GM18907 (cell line): ENCODE data around the gene LYRM1.
"Not testable (repeated sequence)": the region's sequence is repeated elsewhere in the genome, so short reads cannot be mapped to it uniquely, and the experiment has no call there.

Experiments used
- ATAC-seq: cut with Tn5 transposase; IDR thresholded peaks from one replicate; pipeline ENCODE4 v1.9.1; 2021; ENCODE audit warnings: mild to moderate bottlenecking, moderate library complexity; ENCODE audit not compliant: unreplicated experiment

Gene LYRM1

DNA sequence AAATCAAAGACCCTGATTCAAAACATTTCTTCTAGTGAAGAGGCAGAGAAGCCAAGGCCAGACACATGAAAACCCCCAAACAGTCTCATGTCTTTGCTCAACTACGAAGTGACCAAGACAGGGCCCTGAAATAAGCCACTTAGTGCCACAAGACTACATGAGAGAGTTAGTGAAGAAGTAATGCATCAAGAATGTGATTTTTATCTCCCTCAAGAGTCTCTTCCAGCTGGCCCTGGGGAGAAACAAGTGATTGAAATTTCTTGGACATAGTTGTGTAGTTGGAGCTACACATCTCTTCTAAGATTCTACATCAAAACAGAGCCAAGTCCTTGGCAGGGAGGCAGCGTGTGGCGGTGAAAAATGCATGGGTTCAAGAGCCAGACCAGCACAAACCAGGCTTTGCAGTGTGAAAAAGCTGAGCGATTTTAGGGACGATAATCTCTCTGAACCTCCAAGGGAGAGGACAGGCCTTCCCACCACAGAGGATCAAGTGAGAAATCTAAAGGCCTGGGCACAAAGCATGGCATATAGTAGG is 30.6 kb downstream of the LYRM1 start:
- no peak for ATAC-seq

DNA sequence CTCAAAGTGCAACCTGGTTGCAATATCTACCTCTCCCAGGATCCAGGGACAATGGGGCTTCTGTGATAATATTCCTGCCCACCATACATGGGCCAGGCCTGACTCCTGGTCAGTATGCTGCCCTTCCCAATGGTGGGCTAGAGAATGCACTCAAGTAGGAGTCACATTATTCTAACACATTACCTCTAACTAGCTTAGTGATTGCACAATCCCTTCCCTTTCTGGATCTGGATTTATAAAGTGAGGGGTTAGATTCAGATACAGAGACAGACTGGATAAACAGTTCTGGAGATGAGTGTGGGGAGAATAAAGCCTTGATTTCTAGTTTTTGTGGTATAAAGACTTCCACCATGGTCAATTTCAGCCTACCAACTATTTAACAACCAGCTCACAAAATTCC is 33.0 kb downstream of the LYRM1 start:
- ATAC-seq = no peak

DNA sequence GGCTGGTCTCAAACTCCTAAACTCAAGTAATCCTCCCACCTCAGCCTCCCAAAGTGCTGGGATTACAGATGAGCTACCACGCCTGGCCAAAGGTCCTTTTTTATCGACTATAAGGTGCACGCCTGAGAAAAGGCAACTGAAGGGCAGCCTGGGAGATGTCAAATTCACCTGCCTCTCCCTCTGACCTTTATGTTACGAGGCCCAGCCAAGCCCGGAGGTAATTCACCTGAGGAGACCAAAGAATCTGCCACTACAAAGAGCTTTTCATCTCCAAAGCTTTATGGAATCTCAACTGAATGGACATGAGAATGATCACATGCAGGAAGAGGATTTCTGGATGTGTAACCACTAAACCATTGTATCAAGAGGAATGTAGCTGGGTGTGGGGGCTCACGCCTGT is 37.2 kb downstream of the LYRM1 start:
- ATAC-seq = no peak

DNA sequence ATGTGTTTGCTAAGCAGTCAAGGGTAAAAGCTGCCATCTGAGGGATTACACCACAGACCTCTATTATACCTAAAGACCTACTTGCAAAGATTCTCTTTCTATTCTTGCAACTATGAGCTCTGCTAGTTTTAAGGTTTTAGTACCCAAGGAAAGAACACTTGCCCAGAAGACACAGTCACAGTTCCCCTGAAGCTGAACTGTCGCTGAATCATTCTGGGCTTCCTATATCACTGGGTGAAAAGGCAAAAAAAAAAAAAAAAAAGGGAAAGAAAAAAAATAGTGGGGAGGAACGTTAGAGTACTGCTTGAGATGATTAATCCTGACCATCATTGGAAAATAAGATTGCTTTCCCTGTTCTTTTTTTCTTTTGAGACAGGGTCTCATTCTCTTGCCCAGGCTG is 37.9 kb downstream of the LYRM1 start:
- no peak for ATAC-seq

DNA sequence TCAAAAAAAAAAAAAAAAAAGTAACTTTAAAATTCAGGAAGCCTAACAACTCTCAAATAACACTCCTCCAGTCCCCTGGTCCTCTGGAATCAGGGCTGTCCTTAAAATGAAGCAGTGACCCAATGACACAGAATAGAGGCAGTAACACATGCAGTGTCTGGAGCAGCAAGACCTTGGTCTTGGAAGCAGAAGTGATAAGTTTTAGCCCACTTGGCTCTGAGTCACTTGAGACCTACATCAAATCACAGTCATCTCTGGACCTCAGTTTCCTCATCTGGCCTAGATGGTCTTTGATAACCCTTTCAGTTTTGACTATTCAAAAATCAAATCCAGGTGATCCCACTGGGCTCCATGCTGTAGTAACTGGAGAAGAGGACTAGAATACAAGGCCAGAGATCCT is 39.0 kb downstream of the LYRM1 start:
- ATAC-seq = no peak

DNA sequence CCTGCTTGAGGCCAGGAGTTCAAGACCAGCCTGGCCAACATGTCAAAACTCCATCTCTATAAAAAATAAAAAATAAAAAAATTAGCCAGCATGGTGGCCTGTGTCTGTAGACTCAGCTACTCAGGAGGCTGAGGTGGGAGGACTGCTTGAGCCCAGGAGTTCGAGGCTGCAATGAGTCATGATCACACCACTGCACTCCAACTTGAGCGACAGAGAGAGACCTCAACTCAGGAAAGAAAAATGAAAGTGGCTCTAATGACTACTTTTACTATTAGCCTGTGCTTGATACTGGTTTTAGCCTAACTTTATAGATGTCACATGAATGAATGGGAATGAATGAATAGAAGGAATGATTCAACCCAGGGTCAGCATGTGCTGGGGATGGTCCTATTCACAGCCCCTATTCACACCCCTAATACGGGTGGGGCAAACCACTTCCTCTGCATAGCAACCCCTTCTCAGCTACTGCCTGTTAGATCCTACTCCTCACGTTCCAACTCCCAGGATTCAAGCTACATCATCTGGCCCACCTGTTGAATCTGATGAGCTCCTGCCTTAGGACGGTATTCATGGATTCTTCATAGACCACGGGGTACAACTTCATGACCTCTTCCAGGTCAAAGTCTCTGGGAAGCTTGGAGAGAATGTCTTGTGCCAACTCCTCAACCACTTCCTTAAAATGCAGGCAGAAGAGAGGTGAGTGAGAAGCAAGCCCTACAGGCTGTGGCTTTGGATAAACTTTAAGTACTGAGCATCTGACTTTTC is 40.5 kb downstream of the LYRM1 start:
- no peak for ATAC-seq

DNA sequence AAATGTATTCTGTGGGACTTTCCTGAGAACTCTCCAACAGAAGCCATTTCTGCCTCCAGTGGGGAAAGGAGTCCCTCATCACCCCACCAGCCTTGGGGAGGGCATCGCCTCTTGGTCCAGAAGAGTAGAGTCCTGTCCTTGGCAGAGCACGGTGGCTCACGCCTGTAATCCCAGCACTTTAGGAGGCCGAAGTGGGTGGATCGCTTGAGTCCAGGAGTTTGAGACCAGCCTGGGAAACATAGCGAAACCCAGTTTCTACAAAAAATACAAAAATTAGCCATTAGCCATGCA is 41.0 kb downstream of the LYRM1 start:
- no peak for ATAC-seq

DNA sequence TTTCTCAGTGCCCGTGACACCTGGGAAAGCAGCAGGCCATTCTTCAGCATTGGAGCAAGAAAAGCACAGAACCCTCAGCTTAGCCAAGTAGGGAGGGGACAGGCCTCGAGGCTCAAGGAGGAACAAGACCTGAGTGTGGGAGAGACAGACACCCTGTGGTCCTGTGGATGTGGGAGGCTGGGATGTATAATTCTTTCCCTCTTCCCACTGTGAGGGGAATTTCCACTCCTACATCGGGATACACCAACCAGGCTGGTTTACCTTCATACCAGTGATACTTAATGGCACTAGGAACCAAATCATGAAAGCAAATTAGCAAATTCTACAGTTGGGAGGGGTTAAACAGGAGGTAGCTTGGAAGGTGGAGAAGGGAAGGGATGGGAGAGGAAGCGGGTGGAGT is 41.7 kb downstream of the LYRM1 start:
- ATAC-seq = no peak

DNA sequence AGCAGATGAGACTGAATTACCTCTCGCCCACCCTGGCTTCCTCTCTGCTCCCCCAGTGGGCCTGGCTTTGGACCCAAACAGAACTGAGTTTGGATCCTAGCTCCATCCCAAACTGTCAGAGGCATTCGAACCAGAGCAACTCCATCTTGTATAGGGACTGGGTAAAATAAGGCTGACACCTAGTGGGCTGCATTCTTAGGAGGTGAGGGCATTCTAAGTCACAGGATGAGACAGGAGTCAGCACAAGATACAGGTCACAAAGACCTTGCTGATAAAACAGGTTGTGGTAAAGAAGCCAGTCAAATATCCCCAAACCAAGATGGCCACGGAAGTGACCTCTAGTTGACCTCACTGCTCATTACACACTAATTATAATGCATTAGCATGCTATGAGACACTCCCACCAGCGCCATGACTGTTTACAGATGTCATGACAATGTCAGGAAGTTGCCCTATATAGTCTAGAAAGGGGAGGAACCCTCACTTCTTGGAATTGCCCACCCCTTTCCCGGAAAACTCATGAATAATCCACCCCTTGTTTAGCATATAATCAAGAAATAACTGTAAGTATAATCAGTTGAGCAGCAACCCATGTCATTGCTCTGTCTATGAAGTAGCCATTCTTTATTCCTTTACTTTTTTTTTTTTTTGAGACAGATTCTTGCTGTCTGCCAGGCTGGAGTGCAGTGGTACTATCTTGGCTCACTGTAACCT is 44.4 kb downstream of the LYRM1 start:
- ATAC-seq = no peak

DNA sequence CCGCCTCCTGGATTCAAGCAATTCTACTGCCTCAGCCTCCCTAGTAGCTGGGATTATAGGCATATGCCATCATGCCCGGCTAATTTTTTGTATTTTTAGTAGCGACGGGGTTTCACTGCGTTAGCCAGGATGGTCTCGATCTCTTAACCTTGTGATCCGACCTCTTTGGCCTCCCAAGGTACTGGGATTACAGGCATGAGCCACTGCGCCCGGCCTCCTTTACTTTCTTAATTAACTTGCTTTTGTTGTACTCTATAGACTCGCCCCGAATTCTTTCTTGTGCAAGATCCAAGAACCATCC is 45.0 kb downstream of the LYRM1 start:
- not testable (repeated sequence) for ATAC-seq

DNA sequence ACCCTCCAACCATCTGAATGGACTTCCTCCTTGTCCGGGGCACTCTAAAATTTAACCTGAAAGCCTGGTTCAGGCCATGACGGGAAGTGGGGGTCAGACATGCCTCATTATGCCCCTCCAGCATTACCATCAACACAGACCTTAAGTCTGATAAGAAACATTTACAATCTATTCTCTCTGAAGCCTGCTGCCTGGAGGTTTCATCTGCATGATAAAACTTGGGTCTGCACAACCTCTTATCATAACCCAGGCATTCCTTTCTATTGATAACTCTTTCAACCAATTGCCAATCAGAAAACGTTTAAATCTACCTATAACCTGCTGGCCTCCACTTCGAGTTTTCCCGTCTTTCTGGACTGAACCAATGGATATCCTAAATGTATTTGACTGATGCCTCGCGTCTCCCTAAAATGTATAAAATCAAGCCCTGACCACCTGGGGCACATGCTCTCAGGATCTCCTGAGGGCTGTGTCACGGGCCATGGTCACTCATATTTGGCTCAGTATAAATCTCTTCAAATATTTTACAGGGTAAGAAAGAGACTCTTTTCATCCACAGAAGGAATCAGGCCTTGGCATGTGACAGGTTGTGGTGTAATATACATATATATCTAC is 45.6 kb downstream of the LYRM1 start:
- ATAC-seq = no peak

DNA sequence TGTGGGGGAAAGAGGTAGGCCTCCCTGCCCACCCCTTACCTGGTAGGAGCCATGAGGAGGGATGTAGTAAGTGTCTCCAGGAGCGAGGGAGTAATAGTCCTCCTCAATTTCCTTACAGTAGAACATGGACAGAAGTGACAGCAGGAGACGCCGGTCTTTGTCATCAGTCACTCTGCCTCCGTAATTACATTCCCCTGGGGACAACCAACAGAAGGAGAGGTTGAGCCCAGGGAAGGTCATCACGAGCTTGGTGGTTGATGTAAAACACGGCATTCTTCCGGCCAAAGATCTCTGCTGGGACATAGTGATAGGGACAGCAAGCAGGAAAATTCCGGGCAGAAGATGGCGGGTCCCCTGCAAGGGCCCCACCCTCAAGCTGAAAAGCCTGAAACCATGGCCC is 47.9 kb downstream of the LYRM1 start:
- no peak for ATAC-seq

DNA sequence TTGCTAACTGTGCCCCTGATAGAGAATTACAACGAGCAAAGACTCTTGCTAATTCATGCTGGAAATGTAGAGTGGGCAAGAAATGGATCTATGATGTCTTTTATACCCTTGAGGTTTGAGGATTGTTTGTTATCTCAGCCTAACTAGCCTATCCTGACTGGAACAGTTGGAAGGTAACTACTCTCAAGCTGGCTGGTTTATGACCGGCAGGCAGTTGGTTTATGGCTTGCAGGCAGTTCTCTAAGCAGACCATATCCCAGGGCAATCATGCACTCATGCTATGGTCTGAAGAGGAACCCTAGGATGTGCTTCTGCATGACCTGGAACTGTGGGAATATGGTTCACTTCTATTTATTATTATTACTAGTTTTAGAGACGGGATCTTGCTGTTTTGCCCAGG is 49.1 kb downstream of the LYRM1 start:
- no peak for ATAC-seq

DNA sequence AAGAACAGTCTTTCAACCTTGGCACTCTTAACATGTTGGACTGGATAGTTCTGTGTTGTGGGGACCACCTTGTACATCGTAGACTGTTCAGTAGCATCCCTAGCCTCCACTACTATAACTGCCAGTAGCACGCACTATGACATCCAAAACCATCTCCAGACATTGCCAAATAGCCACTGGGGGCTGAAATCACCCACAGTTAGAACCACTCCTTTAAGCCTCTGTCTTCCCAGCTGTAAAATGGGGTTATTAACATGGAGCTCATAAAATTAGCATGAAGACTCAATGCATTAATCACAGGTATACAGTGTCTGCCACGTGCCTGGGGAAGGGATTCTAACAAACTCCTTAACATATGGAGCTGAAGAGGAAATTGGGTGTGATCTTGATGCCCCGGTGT is 49.7 kb downstream of the LYRM1 start:
- no peak for ATAC-seq

DNA sequence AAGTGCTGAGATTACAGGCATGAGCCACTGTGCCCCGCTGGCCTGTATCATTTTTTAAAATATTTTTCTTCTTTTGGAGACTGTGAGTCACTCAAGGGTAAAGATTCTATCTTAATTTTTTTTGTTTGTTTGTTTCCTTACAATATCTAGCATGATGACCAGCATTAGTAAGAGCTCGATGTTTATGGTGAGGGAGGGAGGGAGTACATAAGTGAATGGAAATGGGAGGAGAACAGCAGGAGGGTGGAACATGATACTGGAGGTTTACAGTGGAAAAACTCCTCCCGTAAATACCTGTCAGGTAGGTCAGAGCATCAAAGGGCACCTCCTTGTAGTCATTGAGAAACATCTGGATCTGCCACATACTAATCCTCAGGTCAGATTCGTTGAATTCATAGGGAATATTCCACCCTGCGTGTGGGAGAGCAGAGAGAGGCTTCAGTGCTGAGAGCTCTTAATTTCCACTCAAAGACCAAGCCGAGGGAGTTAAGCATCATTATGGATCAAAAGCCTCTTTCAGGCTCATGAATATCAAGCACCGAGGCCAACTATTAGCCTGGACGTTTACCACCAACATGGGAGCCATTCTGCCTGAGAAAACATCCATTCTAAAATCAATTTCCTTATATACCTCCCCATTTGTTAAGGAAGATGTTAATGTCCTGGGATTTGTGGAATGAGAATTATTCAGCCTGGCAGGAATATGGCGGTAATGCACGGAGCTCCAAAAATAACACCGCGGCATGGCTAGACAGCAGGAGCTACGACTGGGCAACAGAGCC is 51.8 kb downstream of the LYRM1 start:
- ATAC-seq = no peak

DNA sequence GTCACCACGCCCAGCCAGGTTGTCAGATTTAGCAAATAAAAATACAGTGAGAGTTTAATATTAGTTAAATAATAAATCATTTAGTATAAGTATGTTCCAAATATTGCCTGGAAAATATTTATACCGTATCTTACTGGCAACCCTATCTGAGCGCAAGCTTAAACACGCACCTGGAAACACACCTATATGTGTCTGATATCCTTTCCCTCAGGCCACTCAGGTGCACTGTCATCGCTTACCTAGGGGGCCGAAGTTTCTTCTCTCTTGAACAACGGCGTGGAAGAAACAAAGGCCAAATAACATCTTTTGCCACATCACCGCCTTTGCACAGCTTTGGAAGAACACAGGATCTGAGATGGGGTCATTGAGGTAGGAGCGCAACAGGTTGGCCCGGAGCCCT is 54.0 kb downstream of the LYRM1 start:
- no peak for ATAC-seq

DNA sequence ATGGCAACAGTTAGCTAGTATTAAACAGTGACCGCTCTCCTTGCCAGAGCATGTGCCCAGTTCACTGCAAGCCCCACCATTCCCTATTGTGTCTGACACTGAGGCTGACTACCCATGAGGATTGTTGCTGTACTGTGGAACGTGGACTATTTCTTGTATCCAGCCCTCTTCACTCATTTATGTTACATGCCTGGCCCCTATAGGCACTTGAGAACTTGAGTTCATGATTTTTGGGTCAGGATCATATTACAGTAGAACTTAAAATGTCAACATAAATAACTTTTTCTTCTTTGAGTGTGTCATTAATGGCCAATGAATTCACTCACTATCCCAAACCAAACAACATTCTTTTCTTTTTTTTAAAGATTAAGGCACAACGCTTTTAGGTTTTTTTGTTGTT is 55.7 kb downstream of the LYRM1 start:
- no peak for ATAC-seq

DNA sequence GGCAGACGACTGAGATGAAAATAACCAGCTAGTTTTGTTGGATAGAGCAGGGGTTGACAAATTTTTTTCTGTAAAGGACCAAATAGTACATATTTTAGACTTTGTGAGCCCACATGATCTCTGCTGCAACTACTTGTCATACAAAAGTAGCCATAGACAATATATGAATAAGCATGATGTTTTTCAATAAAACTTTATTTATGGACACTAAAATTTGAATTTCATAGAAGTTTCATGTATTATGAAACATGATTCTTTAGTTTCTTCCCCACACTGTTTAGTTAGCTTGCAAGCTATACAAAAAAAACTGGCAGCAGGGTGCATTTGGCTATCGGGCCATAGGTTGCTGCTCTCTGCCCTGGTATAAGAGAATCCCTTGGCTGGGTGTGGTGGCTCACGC is 56.6 kb downstream of the LYRM1 start:
- no peak for ATAC-seq

DNA sequence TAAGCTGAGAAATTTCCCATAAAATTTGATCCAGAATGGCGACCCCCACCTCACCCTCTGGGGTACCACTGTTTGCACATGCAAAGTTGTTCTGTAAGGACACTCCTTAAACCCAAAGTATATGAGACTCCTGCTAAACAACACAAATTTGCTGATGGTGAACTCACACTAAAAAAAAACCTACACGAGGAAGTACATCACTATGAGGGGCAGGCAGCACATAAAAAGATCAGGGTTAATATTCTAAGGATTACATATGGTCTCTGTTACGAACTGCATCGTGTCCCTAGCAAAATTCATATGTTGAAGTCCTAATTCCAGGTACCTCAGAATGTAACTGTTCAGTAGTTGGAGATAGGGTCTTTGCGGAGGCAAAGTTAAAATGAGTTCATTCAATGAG is 60.3 kb downstream of the LYRM1 start:
- no peak for ATAC-seq

DNA sequence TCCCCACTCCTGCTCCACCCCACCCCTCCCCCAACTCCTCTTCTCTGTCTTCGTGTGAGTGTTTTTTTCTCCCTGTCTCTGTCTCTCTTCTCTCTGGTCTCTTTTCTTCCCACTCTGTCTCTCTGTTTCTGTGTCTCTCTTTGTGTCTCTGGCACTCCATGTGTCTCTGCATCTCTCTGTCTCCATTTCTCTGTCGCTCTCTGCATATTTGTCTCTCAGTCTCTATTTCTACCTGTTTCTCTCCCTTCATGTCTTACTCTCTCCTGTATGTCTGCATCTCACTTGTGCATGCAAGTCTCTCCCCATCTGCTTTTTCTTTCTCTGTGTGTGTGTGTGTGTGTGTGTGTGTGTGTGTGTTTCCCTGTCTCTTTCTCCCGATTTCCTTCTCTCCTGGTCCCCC is 68.2 kb downstream of the LYRM1 start:
- ATAC-seq = no peak

DNA sequence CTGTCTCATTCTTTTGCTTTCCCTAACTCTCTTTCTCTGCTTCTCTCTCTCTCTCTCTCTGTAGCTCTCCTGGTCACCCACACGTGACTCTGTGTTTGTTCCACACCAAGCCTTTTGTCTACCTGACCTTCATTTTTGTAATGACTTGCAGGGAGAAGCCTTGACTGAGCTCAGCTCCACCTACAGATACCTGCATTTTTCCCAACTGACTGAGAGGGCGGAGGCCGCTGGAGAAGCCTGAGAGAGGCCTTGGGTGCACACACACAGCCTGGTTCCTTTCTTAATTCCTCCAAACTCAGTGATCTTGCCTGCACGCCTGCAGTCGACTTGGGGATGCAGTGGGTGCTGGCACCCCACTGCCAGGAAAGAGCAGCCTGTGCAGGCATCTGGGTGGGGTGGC is 68.8 kb downstream of the LYRM1 start:
- ATAC-seq = no peak

DNA sequence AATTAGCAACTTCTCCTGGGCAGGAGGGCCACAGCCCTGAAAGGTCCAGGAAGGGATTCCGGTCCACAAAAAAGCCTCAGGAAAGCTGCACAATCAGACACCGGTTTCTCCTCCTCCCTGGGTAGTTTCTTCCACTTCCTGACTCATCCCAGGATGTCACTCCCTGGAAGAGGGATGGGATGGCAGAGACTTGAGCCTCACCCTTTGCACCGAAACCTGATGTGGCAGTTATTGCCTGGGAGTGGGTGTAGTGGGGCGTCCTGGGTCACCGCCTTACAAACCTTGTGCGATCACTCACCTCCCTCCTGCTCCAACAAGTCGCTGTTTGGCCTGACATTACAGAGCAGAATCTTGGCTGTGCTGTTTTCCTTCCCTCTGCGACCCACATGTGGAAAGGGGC is 70.8 kb downstream of the LYRM1 start:
- ATAC-seq = no peak
